GM10248 (cell line): Measurements from ENCODE around the gene SLC36A1.

Experiments used
- CTCF ChIA-PET: fragments of 300-600 bp; sonication (Branson Sonifier 250); formaldehyde crosslinking; extraction: SDS; loops from one replicate; lab custom pipeline; 2021; ENCODE audit warnings: antibody characterized with exemption; lab: Yijun Ruan, JAX
- POLR2A ChIA-PET: fragments of 350-650 bp; sonication (Branson Sonifier 250); formaldehyde crosslinking; extraction: SDS; loops from one replicate; lab custom pipeline; 2020; ENCODE audit warnings: antibody characterized with exemption; lab: Yijun Ruan, JAX
- DNase-seq: peaks from one replicate; pipeline ENCODE4 v3.0.0; 2012; ENCODE audit errors: extremely low spot score
- TF ChIP-seq, protein P1 (sequence below): IDR thresholded peaks from 2 replicates; pipeline ENCODE4 v1.5.1; 2012; ENCODE audit warnings: mild to moderate bottlenecking, low read depth; ENCODE audit errors: extremely low read depth, missing control alignments, control extremely low read depth

SLC36A1 gene

GRCh38 chr5:151431666-151432065, 15.7 kb upstream of the SLC36A1 start:
- DNase-seq = no peak
- CTCF ChIA-PET = interaction anchor here (1.0 to 2.1 kb wide), 6 partner anchors 9 to 220 kb away, joined by 3 to 7 read pairs (median 4); no protein-coding TSS in a partner anchor
- TF ChIP-seq, protein P1, sequence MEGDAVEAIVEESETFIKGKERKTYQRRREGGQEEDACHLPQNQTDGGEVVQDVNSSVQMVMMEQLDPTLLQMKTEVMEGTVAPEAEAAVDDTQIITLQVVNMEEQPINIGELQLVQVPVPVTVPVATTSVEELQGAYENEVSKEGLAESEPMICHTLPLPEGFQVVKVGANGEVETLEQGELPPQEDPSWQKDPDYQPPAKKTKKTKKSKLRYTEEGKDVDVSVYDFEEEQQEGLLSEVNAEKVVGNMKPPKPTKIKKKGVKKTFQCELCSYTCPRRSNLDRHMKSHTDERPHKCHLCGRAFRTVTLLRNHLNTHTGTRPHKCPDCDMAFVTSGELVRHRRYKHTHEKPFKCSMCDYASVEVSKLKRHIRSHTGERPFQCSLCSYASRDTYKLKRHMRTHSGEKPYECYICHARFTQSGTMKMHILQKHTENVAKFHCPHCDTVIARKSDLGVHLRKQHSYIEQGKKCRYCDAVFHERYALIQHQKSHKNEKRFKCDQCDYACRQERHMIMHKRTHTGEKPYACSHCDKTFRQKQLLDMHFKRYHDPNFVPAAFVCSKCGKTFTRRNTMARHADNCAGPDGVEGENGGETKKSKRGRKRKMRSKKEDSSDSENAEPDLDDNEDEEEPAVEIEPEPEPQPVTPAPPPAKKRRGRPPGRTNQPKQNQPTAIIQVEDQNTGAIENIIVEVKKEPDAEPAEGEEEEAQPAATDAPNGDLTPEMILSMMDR = no peak
- POLR2A ChIA-PET = no interaction called here

DNA sequence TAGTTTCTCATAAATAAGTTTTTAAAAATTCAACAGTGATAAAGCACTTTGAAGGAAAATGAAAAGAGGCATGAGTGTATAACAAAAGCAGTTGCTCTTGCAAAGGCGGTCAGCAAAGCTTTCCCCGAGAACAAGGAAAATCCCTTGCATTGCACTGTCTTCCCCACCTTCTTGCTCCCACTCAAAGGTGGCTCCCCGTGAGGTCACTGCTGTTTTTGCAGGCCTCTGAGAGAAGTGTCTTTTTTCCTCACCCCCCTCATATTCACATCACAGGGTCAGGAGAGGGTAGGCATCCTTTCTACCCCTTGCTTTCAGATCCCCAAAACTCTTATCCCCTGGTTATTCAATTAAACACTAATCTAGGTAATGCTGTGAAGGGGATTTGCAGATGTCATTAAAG, 15.2 kb upstream of the SLC36A1 start:
- ChIA-PET CTCF (interaction anchor here (1.0 to 2.1 kb wide), 7 partner anchors 8 to 220 kb away, joined by 3 to 7 read pairs (median 3); no protein-coding TSS in a partner anchor), POLR2A (no interaction called here)
- TF ChIP-seq, protein P1 = no peak
- DNase-seq = no peak

DNA sequence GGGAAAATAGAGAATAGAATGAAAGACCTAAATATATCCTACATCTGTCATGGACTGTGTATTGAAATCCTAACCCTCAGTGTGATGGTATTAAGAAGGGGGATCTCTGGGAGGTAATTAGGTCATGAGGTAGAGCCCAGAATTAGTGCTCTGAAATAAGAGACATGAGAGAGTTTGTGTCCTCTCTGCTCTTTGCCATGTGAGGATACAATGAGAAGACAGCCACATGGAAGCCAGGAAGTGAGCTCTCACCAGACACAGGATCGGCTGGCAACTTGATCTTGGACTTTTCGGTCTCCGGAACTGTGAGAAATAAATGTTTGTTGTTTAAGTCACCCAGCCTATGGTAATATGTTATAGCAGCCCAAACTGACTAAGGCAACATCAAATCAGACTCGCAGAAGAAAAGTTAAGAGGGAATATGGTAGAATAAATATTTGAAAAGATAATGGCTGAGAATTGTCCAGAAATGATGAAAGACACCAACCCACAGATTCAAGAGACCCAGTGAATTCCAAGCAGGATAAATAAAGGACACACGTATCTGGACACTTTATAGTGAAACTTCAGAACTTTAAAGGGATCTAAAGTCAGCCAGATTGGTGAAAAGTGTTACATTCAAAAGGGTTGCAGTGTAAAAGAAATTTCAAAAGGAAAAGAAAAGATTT, 12.7 kb upstream of the SLC36A1 start:
- ChIA-PET CTCF (interaction anchor here (1.0 to 2.1 kb wide), 4 partner anchors 8 to 218 kb away, joined by 3 to 7 read pairs (median 4); partner anchors contain the start of gene SLC36A1), POLR2A (no interaction called here)
- TF ChIP-seq, protein P1 = no peak
- no peak for DNase-seq

GRCh38 chr5:151448038-151448985, 909 bp downstream of the SLC36A1 start:
- ChIA-PET CTCF (interaction anchor here (0.7 to 6.9 kb wide), 35 partner anchors 12 to 1056 kb away, joined by 3 to 87 read pairs (median 5); partner anchors contain the start of genes G3BP1 and SPARC), POLR2A (interaction anchor here (0.6 kb wide), 1 partner anchor 1066 kb away, joined by 6 read pairs; no protein-coding TSS in a partner anchor)
- no peak for DNase-seq
- TF ChIP-seq, protein P1 = no peak

- CTCF ChIA-PET = interaction anchor here (1.0 to 6.9 kb wide), 5 partner anchors 11 to 202 kb away, joined by 3 to 87 read pairs (median 42); no protein-coding TSS in a partner anchor
- POLR2A ChIA-PET = no interaction called here
- TF ChIP-seq, protein P1 = no peak
- DNase-seq = no peak
Observed at GRCh38 chr5:151449297-151449696, 1.9 kb downstream of the SLC36A1 start.

DNA sequence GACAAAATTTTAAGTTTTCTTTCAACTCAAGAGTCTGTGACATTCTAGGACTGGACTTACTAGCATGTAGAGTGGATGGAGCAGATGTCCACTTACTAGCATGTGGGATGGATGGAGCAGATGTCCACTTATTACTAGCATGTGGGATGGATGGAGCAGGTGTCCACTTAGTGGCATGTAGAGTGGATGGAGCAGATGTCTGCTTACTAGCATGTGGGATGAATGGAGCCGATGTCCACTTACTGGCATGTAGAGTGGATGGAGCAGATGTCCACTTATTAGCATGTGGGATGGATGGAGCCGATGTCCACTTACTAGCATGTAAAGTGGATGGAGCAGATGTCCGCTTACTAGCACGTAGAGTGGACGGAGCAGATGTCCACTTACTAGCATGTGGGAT, 2.4 kb downstream of the SLC36A1 start:
- TF ChIP-seq, protein P1 = no peak
- POLR2A ChIA-PET = no interaction called here
- CTCF ChIA-PET = interaction anchor here (1.0 to 6.9 kb wide), 5 partner anchors 11 to 201 kb away, joined by 3 to 87 read pairs (median 3); no protein-coding TSS in a partner anchor
- no peak for DNase-seq
